HG03064 (cell line): ENCODE data around the gene RGS21.

Source experiments
- ATAC-seq: cut with Tn5 transposase; IDR thresholded peaks from one replicate; pipeline ENCODE4 v1.9.1; 2021; ENCODE audit warnings: low read depth; ENCODE audit not compliant: unreplicated experiment

The RGS21 gene

DNA sequence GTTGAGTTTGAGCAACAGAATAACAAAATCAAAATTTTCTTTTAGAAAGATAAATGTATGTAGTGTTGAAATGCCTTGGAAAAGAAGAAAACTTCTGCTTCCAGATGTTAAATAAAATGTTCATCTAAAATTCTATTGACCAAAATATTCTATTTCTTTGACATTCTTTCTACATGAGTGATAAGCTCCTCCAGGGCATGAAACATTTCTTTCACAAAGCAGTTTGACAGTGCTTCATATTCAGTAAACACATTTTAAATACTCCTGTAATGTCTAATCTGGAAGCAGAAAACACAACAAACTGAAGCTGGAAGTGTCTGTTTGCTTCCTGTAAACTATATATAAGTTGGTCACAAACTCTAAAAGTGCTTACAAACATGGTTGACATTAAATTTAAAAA lies 61.5 kb downstream of the RGS21 start:
- no peak for ATAC-seq

DNA sequence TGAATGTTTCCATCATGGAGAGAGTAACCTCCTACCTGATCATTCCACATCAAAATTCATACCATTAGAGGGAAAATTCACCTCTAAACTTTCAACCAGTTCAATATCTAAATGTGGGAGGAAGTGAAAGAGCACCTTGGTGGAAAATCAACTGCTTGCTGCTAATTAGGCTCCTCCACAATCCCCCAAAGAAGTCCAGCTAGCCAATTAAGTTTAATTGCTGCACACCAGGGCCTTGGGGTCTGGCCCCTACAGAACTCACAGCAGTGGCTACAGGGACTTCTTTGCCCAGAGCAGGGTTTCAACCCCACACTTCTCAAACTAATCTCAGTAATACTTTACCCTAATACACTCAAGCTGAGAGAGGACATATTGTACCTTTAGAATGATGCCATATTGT lies 62.1 kb downstream of the RGS21 start:
- no peak for ATAC-seq

DNA sequence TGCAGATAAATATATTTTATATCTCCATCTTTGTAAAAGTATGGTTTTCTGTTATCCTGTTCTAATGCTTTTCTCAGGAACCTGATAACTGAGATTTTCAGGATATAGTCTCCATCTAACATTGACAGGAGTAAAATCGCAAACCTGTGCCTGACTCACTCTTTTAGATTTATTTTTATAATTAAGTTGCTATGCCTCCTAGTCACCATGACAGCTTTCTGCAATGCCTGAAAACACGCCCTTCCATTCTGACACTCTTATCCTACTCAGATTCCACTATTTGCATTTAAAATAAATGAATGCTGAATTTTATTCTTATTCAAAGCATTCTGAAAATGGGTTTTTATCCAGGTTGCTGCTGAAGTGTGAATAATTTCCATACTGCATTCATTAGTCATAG lies 62.8 kb downstream of the RGS21 start:
- ATAC-seq, result no peak

DNA sequence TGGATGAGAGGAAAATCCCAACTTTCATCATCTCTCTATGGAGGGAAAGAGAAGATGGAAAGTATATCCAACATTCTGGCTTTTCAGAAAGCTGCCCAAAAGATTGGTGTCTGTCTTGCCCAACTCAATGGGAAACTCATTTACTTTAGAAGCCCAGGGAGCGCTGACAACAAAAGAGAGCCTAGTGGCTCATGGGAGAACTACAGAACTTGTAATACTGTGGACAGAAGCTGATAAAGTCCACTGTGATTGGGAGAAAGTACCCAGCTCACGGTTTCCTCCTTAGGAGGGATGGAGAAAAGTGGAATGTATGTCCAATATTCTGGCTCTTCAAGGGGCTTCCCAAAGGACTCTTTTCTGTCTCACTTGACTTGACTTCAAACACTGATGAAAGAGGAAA lies 66.0 kb downstream of the RGS21 start:
- no peak for ATAC-seq

DNA sequence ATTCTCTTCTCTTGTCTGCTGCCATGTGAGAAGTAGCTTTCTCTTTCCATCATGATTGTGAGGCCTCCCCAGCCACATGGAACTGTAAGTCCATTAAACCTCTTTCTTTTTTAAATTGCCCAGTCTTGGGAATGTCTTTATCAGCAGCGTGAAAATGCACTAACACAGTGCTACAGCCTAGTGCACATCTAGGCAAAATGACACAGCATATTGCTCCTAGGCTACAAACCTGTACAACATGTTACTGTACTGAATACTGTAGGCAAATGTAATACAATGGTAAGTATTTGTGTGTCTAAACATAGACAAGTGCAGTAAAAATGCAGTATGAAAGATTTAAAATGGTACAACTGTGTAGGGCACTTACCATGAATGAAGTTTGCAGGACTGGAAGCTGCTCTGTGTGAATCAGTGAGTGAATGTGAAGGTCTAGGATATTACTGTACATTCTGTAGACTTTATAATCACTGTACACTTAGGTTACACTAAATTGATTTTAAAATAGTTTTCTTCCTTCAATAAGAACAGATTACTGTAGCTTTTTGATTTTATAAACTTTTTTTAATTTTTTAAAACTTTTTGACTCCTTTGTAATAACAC lies 69.4 kb downstream of the RGS21 start:
- no peak for ATAC-seq

DNA sequence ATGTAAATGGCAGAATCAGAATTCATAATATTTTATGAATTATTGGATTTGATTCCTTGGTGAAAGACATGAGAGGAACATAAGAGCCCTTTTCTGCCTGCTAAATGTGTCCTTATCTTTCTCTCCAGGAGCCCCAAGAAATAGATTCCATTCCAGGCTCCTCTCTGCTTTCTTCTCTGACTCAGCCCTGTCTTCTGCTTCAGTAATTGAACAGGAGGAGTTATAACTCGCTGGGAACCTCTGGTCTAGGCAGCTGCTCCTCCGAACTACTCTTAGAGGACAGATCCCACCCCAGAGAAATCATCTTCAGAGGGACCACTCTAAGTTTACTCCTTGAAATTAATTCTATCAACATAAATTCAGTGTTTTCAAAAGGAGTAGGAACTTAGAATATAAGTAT lies 78.4 kb downstream of the RGS21 start:
- no peak for ATAC-seq

DNA sequence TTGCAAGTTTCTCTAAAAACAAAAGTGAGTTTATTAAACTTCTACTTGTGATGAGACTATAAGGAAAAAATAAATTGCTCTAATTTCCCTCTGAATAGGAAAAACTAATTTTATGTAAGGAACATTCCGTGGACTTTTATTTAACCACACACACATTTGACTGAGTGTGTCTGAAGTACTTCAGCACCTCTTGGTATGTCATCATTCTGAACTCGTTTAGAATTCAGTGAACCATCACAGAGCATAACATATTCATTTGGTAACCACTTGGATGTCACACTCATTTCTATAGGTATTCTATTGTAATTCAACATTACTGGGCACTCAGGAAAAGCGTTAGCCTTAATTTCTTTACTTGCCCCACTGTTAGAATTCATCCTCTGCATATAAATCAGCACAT lies 79.1 kb downstream of the RGS21 start:
- no peak for ATAC-seq

DNA sequence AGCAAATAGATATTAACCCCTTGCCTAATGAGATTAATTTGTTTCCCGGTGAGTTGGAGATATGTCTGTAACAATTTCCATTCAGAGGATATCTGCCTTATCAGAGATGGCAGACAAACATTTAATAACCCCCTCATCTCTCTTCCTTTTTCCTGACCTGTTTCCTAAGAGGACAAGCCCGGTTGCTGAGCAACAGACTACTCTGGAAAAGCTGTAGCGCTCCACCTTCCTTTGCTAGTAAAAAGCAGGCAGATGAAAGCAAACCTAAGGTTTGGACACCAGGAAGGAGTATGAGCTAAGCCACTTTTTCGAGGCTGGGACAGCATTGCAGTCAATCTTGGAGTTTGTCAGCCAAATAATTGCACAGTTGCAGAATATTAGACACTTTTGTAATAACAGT lies 82.4 kb downstream of the RGS21 start:
- ATAC-seq, result no peak

DNA sequence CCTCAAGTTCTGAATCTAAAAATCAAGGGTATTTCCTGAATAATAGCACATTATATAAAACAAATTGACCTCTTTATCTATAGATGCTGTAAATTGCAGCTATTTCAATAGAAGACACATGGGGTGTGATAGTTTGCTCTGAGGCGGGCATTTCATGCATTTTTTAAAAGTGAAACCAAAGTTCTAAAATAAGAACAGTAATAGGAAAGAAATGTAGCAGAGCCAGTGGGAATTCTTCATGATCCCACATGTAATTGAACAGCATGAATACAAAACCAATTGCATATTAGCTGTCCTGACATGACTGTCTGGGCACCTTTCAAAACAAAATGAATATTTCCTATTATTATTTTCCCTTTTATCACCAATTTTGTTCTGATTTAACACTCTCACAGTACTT lies 85.0 kb downstream of the RGS21 start:
- ATAC-seq, result no peak

DNA sequence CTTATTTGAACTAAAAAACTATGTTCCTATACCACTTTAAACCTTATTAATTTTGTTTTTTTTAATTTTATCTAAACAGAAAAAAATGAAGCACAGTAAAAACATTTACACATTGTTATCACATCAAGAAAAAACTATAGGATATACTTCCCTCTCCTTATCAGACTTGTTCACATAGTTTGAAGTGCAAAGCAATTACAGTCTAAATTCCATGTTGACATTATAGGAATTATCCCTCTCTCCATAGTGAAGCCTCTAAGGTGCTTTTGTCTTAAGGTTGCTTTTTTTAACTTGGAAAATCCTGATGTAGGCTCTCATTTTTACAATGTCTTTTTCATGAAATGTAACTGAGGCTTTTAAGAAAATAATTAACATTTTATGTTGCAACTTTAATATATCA lies 85.8 kb downstream of the RGS21 start:
- ATAC-seq, result no peak

DNA sequence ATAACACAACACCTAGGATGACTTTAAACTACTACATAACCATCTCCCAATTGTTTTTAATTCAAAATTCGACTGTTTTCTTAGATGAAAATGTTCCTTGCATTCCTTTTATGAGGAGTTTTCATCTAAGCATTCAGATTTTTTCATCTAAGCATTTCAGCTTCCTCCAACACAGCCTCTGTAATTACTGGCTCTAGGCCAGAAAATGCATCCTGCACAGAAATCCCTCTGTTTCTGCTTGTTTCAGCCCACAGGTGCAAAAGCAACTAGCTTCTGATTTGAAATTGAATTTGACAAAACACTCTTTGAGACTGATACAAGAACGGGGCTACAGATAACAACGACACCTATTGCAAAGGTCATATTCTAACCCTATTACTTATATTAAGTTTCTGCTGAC lies 90.4 kb downstream of the RGS21 start:
- no peak for ATAC-seq
